Small intestine (tissue), 7 donors: Measurements from ENCODE around the gene TMPRSS9. TPM values are rescaled to one million over a fixed set of nuclear protein-coding genes. Genes with fewer than 3 reads are reported as not detected.

Experiments used
- DNase-seq, 2 donors: peaks; one replicate each; pipeline versions ENCODE4 v3.0.0 to v3.0.0-alpha.2; 2013
- FAIRE-seq: peaks from 2 replicates; lab custom pipeline; 2012; peaks lifted over from hg19 to GRCh38; lab: Jason Lieb, UNC
- H3K27ac ChIP-seq, 3 donors: one replicate each; pipeline ENCODE4 v1.5.1; 2013; ENCODE audit warnings: low read length in 2 of 3, mild to moderate bottlenecking in 2 of 3, control low read depth in 1 of 3, inconsistent platforms in 1 of 3, low read depth in 1 of 3, moderate library complexity in 1 of 3
- H3K27me3 ChIP-seq, 3 donors: one replicate each; pipeline ENCODE4 v1.6.1; 2013; ENCODE audit warnings: low read length in 3 of 3, inconsistent platforms in 1 of 3; ENCODE audit not compliant: control insufficient read depth in 3 of 3, insufficient read depth in 3 of 3
- H3K36me3 ChIP-seq, 3 donors: one replicate each; pipeline ENCODE4 v1.6.1; 2013; ENCODE audit warnings: low read length in 3 of 3, inconsistent platforms in 1 of 3, low read depth in 1 of 3, mild to moderate bottlenecking in 1 of 3, moderate library complexity in 1 of 3; ENCODE audit not compliant: control insufficient read depth in 3 of 3, insufficient read depth in 2 of 3
- H3K4me1 ChIP-seq, 3 donors: one replicate each; pipeline ENCODE4 v1.6.1; 2013; ENCODE audit warnings: low read length in 2 of 3, inconsistent platforms in 1 of 3, low read depth in 1 of 3, mild to moderate bottlenecking in 1 of 3, moderate library complexity in 1 of 3; ENCODE audit not compliant: control insufficient read depth in 3 of 3, insufficient read depth in 2 of 3
- H3K4me3 ChIP-seq, 3 donors: one replicate each; pipeline ENCODE4 v1.5.1; 2013; ENCODE audit warnings: low read length in 3 of 3, control low read depth in 1 of 3, inconsistent platforms in 1 of 3, low read depth in 1 of 3, mild to moderate bottlenecking in 1 of 3, moderate library complexity in 1 of 3
- H3K9me3 ChIP-seq, 2 donors: one replicate each; pipeline ENCODE4 v1.6.1; 2013; ENCODE audit warnings: low read depth in 1 of 2, low read length in 1 of 2; ENCODE audit not compliant: control insufficient read depth in 2 of 2, insufficient read depth in 1 of 2
- WGBS, 3 donors: extraction: QIAGEN DNeasy Blood & Tissue Kit; methylation state at CpG; one replicate each; pipeline ENCODE4 v1.1.7; 2013; 5-methylcytosine and 5-hydroxymethylcytosine counted together
- polyA plus RNA-seq, 4 donors: library from polyadenylated mRNA; stranded (reverse) in 3 of 4; unstranded in 1 of 4; fragments of 200-250 nt in 3 of 4; fragments of 120-200 nt in 1 of 4; gene quantifications; one replicate each; pipeline versions ENCODE4 v1.2.1 to v1.2.3, GENCODE V29; 2013
- donor health status: healthy with polysubstance abuse.
- donor health status: control.
- donor health status: control.
- donor health status: Bipolar disorder and iron deficiency.
- donor health status: healthy.

Gene TMPRSS9
- polyA plus RNA-seq, 4 donors: 0.53 to 0.54 TPM; not detected in 2

DNA sequence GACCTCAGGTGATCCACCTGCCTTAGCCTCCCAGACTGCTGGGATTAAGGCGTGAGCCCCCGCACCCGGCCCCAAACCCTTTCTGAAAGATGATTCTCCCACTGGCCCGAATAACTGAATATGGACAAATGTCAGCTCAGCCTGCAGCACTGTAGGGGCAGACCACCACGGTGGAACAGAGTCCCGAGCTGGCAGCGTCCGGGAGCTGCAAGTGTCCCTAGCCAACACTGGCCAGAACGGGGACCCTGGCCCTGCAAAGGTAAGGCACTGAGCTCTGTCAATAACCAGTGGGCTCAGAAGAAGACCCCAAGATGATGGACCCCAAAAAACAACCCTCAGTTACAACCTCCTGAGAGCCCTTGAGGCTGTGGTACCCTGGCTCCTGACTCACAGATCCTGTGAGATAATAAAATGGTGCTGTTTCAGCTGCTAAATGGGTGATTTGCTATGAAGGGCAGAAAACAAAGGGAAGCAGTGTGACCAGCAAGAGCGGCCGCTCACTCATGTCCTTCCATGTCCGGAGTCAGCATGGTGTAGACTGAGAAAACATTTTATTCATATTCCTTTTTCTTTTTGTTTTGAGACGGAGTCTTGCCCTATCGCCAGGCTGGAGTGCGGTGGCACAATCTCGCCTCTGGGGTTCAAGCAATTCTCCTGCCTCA lies 33.2 kb upstream of the TMPRSS9 start:
- DNase-seq: no peak

GRCh38 chr19:2327773-2328400 lies 32.2 kb upstream of the TMPRSS9 start:
- H3K4me3 ChIP-seq: peak overlapping the region; percentile 86 to 94 (median 92)
- DNase-seq: peak; percentile 79 to 87
- H3K36me3 ChIP-seq: peaks cover 3 to 62% (median 8%) of the 10 kb centered on the region in 3 donors
- no peaks in the 10 kb centered on the region for H3K9me3 ChIP-seq
- H3K27me3 ChIP-seq: no peaks in the 10 kb centered on the region
- peaks cover 2 to 44% (median 5%) of the 10 kb centered on the region in 3 donors for H3K4me1 ChIP-seq
- peak overlapping the region; percentile 45 to 97 (median 92) for H3K27ac ChIP-seq
- no peak for FAIRE-seq
- WGBS, 3 donors: 0 to 1% (median 1%) methylated on average over 18 of the region's 18 CpGs

More for the DNA sequence above, 33.2 kb upstream of the TMPRSS9 start:
- no peak for FAIRE-seq
- H3K4me3 ChIP-seq: peak overlapping the region in 1 of 3 donors; percentile 86
- no peaks in the 10 kb centered on the region for H3K27me3 ChIP-seq
- peaks cover 2 to 35% (median 5%) of the 10 kb centered on the region in 3 donors for H3K4me1 ChIP-seq
- peak overlapping the region in 1 of 3 donors; percentile 97 for H3K27ac ChIP-seq
- WGBS, 3 donors: 86 to 89% (median 86%) methylated on average over 16 of the region's 16 CpGs
- H3K9me3 ChIP-seq: no peaks in the 10 kb centered on the region
- peaks cover 3 to 63% (median 11%) of the 10 kb centered on the region in 3 donors for H3K36me3 ChIP-seq

DNA sequence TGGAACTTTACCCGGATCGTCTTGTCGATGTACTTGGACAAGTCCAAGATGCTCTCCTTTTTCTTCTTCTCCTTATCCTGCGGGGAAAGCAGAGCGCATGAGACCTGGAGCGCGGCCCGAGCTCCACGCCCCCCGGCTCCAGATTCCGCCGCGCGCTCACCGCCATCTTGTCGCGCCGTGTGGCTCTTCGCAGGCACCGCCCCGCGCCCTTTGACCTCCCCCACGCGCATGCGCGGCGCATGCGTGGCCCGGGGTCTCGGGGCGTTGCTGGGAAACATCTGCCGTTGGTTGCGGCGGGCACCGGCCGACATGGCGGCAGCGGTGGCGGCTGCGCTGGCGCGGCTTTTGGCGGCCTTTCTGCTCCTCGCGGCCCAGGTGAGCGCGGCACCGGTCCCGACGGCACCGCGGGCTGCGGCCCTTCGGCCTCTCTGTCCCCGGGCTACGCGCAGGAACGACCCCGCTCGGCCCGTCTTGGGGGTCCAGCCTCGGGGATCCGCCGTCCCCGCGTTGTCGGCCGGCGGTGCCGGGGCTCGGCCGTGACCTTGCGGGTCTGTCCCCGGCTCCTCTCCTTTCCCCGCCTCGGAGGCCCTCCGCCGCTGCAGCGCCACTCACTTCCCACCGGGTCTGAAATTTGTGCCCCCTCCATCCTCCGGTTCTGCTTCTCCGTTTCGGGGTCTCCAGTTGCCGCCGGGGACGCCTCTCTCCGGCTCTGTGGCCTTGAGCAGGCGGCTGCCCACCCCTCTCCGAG lies 31.5 kb upstream of the TMPRSS9 start, which contains the start of the genes LSM7 and SPPL2B:
LSM7 (minus strand) TSS at position 186 of the 748 bp plus-strand sequence; CDS start at position 166, 20 bp downstream.
SPPL2B (plus strand) TSS at position 284 of the 748 bp plus-strand sequence; CDS start at position 310, 26 bp downstream.
- H3K4me3 ChIP-seq: peak within 1 kb of the TSS; percentile 86 to 94 (median 92)
- peaks cover 2 to 50% (median 5%) of the 10 kb centered on the region in 3 donors for H3K4me1 ChIP-seq
- DNase-seq (peak; percentile 89 to 97), FAIRE-seq (no peak)
- no peaks in the 10 kb centered on the region for H3K9me3 ChIP-seq
- H3K27ac ChIP-seq: peak within 1 kb of the TSS; percentile 92 to 97 (median 96)
- H3K27me3 ChIP-seq: no peaks in the 10 kb centered on the region
- 0% methylated on average over 85 to 89 of the region's 89 CpGs for WGBS, 3 donors
- H3K36me3 ChIP-seq: peaks cover 3 to 55% (median 5%) of the 10 kb centered on the region in 3 donors

GRCh38 chr19:2329149-2329478 lies 31.0 kb upstream of the TMPRSS9 start:
- FAIRE-seq (no peak), DNase-seq (peak; percentile 32 to 45)
- 1 to 6% (median 3%) methylated on average over 16 of the region's 16 CpGs for WGBS, 3 donors
- no peaks in the 10 kb centered on the region for H3K27me3 ChIP-seq
- H3K9me3 ChIP-seq: no peaks in the 10 kb centered on the region
- peaks cover under 1 to 53% (median 3%) of the 10 kb centered on the region in 3 donors for H3K36me3 ChIP-seq
- peak overlapping the region; percentile 92 to 97 (median 96) for H3K27ac ChIP-seq
- H3K4me3 ChIP-seq: peak overlapping the region; percentile 86 to 94 (median 92)
- H3K4me1 ChIP-seq: peaks cover 2 to 55% (median 5%) of the 10 kb centered on the region in 3 donors

GRCh38 chr19:2329501-2329916 lies 30.6 kb upstream of the TMPRSS9 start:
- Histone ChIP-seq H3K27ac (peak overlapping the region; percentile 92 to 97 (median 96)), H3K4me1 (peaks cover 2 to 59% (median 5%) of the 10 kb centered on the region in 3 donors), H3K36me3 (peaks cover 0 to 53% (median 3%) of the 10 kb centered on the region in 3 donors), H3K9me3 (no peaks in the 10 kb centered on the region), H3K4me3 (peak overlapping the region; percentile 86 to 94 (median 92)), H3K27me3 (no peaks in the 10 kb centered on the region)
- 16 to 45% (median 38%) methylated on average over 13 of the region's 13 CpGs for WGBS, 3 donors
- DNase-seq: peak; percentile 40 to 55
- FAIRE-seq: no peak

DNA sequence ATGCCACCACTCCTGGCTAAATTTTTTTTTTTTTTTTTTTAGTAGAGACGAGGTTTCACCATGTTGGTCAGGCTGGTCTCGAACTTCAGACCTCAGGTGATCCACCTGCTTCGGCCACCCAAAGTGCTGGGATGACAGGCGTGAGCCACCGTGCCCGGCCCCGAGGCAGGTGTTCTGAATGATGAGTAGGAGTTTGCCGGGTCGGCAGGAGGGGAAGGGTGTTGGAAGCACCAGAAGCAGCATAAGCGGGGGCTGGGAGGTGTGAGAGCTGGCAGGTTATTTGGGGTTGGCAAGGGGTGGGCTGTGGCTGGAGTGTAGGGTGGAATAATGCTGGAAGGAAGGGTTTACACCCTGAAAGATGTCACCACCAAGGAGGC lies 29.8 kb upstream of the TMPRSS9 start:
- H3K4me1 ChIP-seq: peaks cover 2 to 63% (median 5%) of the 10 kb centered on the region in 3 donors
- H3K27me3 ChIP-seq: no peaks in the 10 kb centered on the region
- H3K9me3 ChIP-seq: peaks cover 0 to 4% of the 10 kb centered on the region in 2 donors
- peaks cover 0 to 53% (median 3%) of the 10 kb centered on the region in 3 donors for H3K36me3 ChIP-seq
- no peak for DNase-seq
- 16 to 59% (median 35%) methylated on average over 10 of the region's 10 CpGs for WGBS, 3 donors
- H3K4me3 ChIP-seq: peak overlapping the region in 1 of 3 donors; percentile 23
- no peak for FAIRE-seq
- peak overlapping the region; percentile 90 to 97 (median 96) for H3K27ac ChIP-seq

DNA sequence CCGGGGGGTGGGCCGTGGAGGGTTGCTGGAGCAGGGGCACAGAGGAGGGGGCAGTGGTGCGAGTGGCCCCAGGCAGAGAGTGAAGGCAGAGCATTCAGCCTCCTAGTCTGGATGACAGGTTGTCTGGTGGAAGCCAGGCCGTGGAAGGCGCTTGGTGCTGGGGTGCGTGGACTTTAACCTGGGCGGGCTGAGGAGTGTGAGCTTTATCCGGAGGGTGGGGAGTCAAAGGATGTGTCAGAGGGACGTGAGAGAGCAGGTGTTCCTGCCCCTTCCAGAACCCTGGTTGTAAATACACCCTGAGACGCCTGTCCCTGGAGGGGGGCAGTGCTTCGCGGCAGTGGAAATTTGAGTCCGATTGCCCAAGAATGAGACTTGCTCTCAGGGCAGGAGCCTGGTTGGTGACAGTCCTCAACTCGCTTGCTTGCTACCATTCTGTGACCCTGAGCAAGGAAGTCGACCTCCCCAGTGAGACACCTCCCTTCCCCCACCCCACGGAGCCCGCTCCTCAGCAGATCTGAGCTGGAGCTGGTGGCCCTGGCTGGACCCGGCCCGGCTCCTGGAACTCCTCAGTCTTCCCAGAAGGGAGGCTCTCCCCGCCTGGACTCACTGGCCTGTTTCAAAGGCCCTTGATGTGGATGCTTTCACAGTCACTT lies 29.3 kb upstream of the TMPRSS9 start:
- FAIRE-seq: no peak
- Histone ChIP-seq H3K36me3 (peaks cover 0 to 53% (median 3%) of the 10 kb centered on the region in 3 donors), H3K4me1 (peaks cover 2 to 63% (median 5%) of the 10 kb centered on the region in 3 donors), H3K27me3 (no peaks in the 10 kb centered on the region), H3K9me3 (peaks cover 0 to 6% of the 10 kb centered on the region in 2 donors), H3K4me3 (peak overlapping the region in 2 of 3 donors; percentile 13 to 29), H3K27ac (peak overlapping the region; percentile 90 to 97 (median 96))
- DNase-seq: peak; percentile 98 to 99
- 21 to 60% (median 32%) methylated on average over 20 of the region's 20 CpGs for WGBS, 3 donors
